Ishikawa (cell line): Measurements from ENCODE around the gene VPS35L.

Experiments
- RAD21 ChIP-seq: IDR thresholded peaks from 2 replicates; pipeline ENCODE4 v1.6.1; 2012; ENCODE audit warnings: low read depth
- TAF1 ChIP-seq: IDR thresholded peaks from 2 replicates; pipeline ENCODE4 v1.6.1; 2012; ENCODE audit warnings: low read depth, mild to moderate bottlenecking
- TCF12 ChIP-seq: IDR thresholded peaks from 2 replicates; pipeline ENCODE4 v1.6.1; 2012; ENCODE audit warnings: low read depth
- TF ChIP-seq, protein P1 (sequence below): IDR thresholded peaks from 2 replicates; pipeline ENCODE4 v1.6.1; 2012; ENCODE audit warnings: low read depth, mild to moderate bottlenecking
- TF ChIP-seq, protein P2 (sequence below): IDR thresholded peaks from 2 replicates; pipeline ENCODE4 v1.6.1; 2012
- TF ChIP-seq, protein P3 (sequence below): IDR thresholded peaks from 2 replicates; pipeline ENCODE4 v1.6.1; 2012

DNA sequence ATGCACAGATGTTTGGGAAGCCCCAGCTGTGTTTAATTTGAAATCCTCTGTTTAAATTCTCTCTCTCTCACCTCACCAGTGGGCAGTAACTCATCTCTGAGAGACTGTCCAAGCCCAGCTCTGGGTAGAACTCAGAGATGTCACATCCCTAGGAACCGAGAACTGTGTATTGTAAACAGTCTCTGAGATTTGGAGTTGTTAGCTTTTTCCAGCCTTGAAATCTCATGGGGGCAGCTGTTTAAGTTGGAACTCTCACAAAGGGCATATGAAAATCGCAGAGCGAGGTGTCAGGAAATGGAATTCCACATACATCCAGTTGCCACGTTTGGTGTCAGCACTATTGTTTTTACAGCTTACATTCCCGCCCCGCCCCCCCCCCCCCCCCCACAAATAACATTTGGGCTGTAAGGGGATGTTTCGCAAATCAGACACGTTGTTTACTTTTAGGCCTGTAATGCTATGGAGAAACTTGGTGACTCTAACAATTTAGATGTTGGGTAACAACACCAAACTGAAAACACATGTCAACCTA lies 34.3 kb downstream of the VPS35L start:
- TF ChIP-seq TCF12 (no peak), TAF1 (no peak), RAD21 (no peak)
- TF ChIP-seq, protein P1, sequence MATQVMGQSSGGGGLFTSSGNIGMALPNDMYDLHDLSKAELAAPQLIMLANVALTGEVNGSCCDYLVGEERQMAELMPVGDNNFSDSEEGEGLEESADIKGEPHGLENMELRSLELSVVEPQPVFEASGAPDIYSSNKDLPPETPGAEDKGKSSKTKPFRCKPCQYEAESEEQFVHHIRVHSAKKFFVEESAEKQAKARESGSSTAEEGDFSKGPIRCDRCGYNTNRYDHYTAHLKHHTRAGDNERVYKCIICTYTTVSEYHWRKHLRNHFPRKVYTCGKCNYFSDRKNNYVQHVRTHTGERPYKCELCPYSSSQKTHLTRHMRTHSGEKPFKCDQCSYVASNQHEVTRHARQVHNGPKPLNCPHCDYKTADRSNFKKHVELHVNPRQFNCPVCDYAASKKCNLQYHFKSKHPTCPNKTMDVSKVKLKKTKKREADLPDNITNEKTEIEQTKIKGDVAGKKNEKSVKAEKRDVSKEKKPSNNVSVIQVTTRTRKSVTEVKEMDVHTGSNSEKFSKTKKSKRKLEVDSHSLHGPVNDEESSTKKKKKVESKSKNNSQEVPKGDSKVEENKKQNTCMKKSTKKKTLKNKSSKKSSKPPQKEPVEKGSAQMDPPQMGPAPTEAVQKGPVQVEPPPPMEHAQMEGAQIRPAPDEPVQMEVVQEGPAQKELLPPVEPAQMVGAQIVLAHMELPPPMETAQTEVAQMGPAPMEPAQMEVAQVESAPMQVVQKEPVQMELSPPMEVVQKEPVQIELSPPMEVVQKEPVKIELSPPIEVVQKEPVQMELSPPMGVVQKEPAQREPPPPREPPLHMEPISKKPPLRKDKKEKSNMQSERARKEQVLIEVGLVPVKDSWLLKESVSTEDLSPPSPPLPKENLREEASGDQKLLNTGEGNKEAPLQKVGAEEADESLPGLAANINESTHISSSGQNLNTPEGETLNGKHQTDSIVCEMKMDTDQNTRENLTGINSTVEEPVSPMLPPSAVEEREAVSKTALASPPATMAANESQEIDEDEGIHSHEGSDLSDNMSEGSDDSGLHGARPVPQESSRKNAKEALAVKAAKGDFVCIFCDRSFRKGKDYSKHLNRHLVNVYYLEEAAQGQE = no peak
- TF ChIP-seq, protein P2, sequence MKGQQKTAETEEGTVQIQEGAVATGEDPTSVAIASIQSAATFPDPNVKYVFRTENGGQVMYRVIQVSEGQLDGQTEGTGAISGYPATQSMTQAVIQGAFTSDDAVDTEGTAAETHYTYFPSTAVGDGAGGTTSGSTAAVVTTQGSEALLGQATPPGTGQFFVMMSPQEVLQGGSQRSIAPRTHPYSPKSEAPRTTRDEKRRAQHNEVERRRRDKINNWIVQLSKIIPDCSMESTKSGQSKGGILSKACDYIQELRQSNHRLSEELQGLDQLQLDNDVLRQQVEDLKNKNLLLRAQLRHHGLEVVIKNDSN = no peak
- TF ChIP-seq, protein P3, sequence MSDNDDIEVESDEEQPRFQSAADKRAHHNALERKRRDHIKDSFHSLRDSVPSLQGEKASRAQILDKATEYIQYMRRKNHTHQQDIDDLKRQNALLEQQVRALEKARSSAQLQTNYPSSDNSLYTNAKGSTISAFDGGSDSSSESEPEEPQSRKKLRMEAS = no peak
